ENCODE data around the gene VSTM2B. TPM values are rescaled to one million over a fixed set of nuclear protein-coding genes. Genes with fewer than 3 reads are reported as not detected.
A peak's percentile ranks its signal among the peaks of the same experiment; 100 is the strongest.

Gene VSTM2B
- total and polyA plus RNA-seq, 2 donors from 2014 or later, result not detected

- Histone ChIP-seq H3K27me3 (ENCODE audit: control insufficient read depth, insufficient read depth, low read length) (no peaks in the 10 kb centered on the region), H3K27ac (ENCODE audit: low read depth in 2 of 2, low read length in 2 of 2) (no peak overlapping the region), H3K36me3 (ENCODE audit: control insufficient read depth in 2 of 3, insufficient read depth in 3 of 3, low read length in 3 of 3) (no peaks in the 10 kb centered on the region), H3K9ac (ENCODE audit: low read length in 3 of 3) (no peak overlapping the region), H3K4me3 (ENCODE audit: low read length in 3 of 3) (no peak overlapping the region), H3K9me3 (ENCODE audit: control insufficient read depth in 2 of 3, insufficient read depth in 1 of 3, low read length in 3 of 3) (no peaks in the 10 kb centered on the region), H3K4me1 (ENCODE audit: control insufficient read depth in 2 of 3, insufficient read depth in 2 of 3, low read depth in 1 of 3, low read length in 3 of 3) (no peaks in the 10 kb centered on the region)
- intact Hi-C loops (cut with DNase I), result no loop called here
- peak in 2 of 5 donors; percentile 32 to 61 for DNase-seq
- TF ChIP-seq CTCF (IDR thresholded peaks at IDR 0.05; ENCODE audit: borderline replicate concordance, extremely low read depth, insufficient read depth), result no peak
- FAIRE-seq, result no peak
Observed at GRCh38 chr19:29546583-29547190, 20.9 kb downstream of the VSTM2B start.

- Histone ChIP-seq H3K27me3 (ENCODE audit: control insufficient read depth, insufficient read depth, low read length) (no peaks in the 10 kb centered on the region), H3K9ac (ENCODE audit: low read length in 3 of 3) (no peak overlapping the region)
Observed at GRCh38 chr19:29547361-29547960, 21.7 kb downstream of the VSTM2B start.

GRCh38 chr19:29547981-29548380 lies 22.2 kb downstream of the VSTM2B start:
- Histone ChIP-seq H3K36me3 (ENCODE audit: control insufficient read depth in 2 of 3, insufficient read depth in 3 of 3, low read length in 3 of 3) (no peaks in the 10 kb centered on the region), H3K27me3 (ENCODE audit: control insufficient read depth, insufficient read depth, low read length) (no peaks in the 10 kb centered on the region), H3K9me3 (ENCODE audit: control insufficient read depth in 2 of 3, insufficient read depth in 1 of 3, low read length in 3 of 3) (no peaks in the 10 kb centered on the region), H3K9ac (ENCODE audit: low read length in 3 of 3) (no peak overlapping the region), H3K4me1 (ENCODE audit: control insufficient read depth in 2 of 3, insufficient read depth in 2 of 3, low read depth in 1 of 3, low read length in 3 of 3) (no peaks in the 10 kb centered on the region), H3K27ac (ENCODE audit: low read depth in 2 of 2, low read length in 2 of 2) (no peak overlapping the region), H3K4me3 (ENCODE audit: low read length in 3 of 3) (no peak overlapping the region)
- DNase-seq (no peak), FAIRE-seq (no peak)
- intact Hi-C loops (cut with DNase I), result no loop called here
- no peak for TF ChIP-seq CTCF (IDR thresholded peaks at IDR 0.05; ENCODE audit: borderline replicate concordance, extremely low read depth, insufficient read depth)

More at GRCh38 chr19:29547361-29547960, 21.7 kb downstream of the VSTM2B start:
- Histone ChIP-seq H3K36me3 (ENCODE audit: control insufficient read depth in 2 of 3, insufficient read depth in 3 of 3, low read length in 3 of 3) (no peaks in the 10 kb centered on the region), H3K4me3 (ENCODE audit: low read length in 3 of 3) (no peak overlapping the region), H3K4me1 (ENCODE audit: control insufficient read depth in 2 of 3, insufficient read depth in 2 of 3, low read depth in 1 of 3, low read length in 3 of 3) (no peaks in the 10 kb centered on the region), H3K27ac (ENCODE audit: low read depth in 2 of 2, low read length in 2 of 2) (no peak overlapping the region), H3K9me3 (ENCODE audit: control insufficient read depth in 2 of 3, insufficient read depth in 1 of 3, low read length in 3 of 3) (no peaks in the 10 kb centered on the region)
- DNase-seq (peak in 2 of 5 donors; percentile 22 to 30), FAIRE-seq (no peak)
- no peak for TF ChIP-seq CTCF (IDR thresholded peaks at IDR 0.05; ENCODE audit: borderline replicate concordance, extremely low read depth, insufficient read depth)
- intact Hi-C loops (cut with DNase I), result no loop called here
